NT2/D1 (cell line): ENCODE measurements around the gene CLCF1.

Source experiments
- DNase-seq: peaks from one replicate; pipeline ENCODE4 v3.0.0-alpha.2; 2011; ENCODE audit warnings: low read depth, low spot score
- H3K27me3 ChIP-seq: 2 replicates; pipeline ENCODE4 v1.6.0; 2011; ENCODE audit warnings: mild to moderate bottlenecking; ENCODE audit not compliant: insufficient read length, insufficient read depth
- H3K36me3 ChIP-seq: 2 replicates; pipeline ENCODE4 v1.6.1; 2011; ENCODE audit warnings: mild to moderate bottlenecking, low read length, mixed read lengths; ENCODE audit not compliant: insufficient read depth, insufficient read length
- H3K4me1 ChIP-seq: 2 replicates; pipeline ENCODE4 v1.5.1; 2011; ENCODE audit not compliant: insufficient read depth, insufficient read length
- H3K4me3 ChIP-seq: 2 replicates; pipeline ENCODE4 v1.5.1; 2011; ENCODE audit warnings: low read depth; ENCODE audit not compliant: insufficient read length
- H3K9ac ChIP-seq: 2 replicates; pipeline ENCODE4 v1.6.0; 2011; ENCODE audit warnings: low read depth; ENCODE audit not compliant: insufficient read length
- H3K9me3 ChIP-seq: 2 replicates; pipeline ENCODE4 v1.5.1; 2011; ENCODE audit warnings: mild to moderate bottlenecking, low read length; ENCODE audit not compliant: insufficient read depth
- SUZ12 ChIP-seq: IDR thresholded peaks from 2 replicates; pipeline ENCODE4 v1.6.1; 2011; ENCODE audit not compliant: insufficient read length, insufficient read depth; ENCODE audit errors: extremely low read depth
- YY1 ChIP-seq: IDR thresholded peaks from 2 replicates; pipeline ENCODE4 v1.6.1; 2011; ENCODE audit not compliant: insufficient read length, insufficient read depth
- ZNF274 ChIP-seq: IDR thresholded peaks from 2 replicates; pipeline ENCODE4 v1.6.1; 2011; ENCODE audit warnings: mild to moderate bottlenecking, low read depth, low read length

Gene CLCF1

DNA sequence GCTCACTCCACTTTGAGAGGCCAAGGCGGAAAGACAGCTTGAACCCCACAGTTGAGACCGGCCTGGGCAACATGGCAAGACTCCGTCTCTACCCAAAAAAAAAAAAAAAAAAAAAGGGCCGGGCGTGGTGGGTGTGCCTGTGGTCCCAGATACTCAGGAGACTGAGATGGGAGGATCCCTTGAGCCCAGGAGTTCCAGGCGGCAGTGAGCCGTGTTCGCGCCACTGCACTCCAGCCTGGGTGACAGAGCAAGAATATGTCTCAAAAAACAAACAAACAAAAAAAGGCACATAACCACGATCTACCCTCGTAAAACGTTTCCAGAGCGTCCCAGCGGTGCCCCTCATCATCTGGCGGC, 17.5 kb upstream of the CLCF1 start:
- H3K4me1 ChIP-seq, result peaks cover 24% of the 10 kb centered on the region
- peaks cover 7% of the 10 kb centered on the region for H3K27me3 ChIP-seq
- no peaks in the 10 kb centered on the region for H3K9me3 ChIP-seq
- no peak for TF ChIP-seq YY1
- TF ChIP-seq SUZ12, result no peak
- H3K4me3 ChIP-seq, result peak overlapping the region; percentile 90
- no peak for DNase-seq
- H3K36me3 ChIP-seq, result peaks cover 33% of the 10 kb centered on the region
- peak overlapping the region; percentile 97 for H3K9ac ChIP-seq

DNA sequence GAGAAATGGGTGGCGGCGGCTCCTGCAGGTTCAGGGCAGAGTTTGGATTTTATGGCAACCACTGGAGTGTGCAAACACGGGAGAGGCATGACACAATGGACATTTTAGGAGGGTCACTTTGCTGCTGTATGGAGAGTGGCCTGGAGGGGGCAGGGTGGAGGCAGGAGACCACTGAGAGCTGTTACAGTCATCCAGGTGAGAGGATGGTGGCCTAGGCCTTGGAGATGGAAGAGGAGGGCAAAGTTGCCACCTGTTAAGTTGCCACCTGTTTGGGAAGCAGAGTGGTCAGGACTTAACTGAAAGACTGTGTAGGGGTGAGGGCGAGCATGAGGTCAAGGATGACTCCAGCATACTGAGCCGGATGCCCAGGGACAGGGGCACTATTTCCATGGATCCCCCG, 16.1 kb upstream of the CLCF1 start:
- DNase-seq, result peak; percentile 65
- Histone ChIP-seq H3K36me3 (peaks cover 23% of the 10 kb centered on the region), H3K9me3 (no peaks in the 10 kb centered on the region), H3K9ac (no peak overlapping the region), H3K27me3 (peaks cover 13% of the 10 kb centered on the region), H3K4me1 (peaks cover 31% of the 10 kb centered on the region), H3K4me3 (no peak overlapping the region)
- no peak for TF ChIP-seq SUZ12
- TF ChIP-seq ZNF274, result no peak
- no peak for TF ChIP-seq YY1

DNA sequence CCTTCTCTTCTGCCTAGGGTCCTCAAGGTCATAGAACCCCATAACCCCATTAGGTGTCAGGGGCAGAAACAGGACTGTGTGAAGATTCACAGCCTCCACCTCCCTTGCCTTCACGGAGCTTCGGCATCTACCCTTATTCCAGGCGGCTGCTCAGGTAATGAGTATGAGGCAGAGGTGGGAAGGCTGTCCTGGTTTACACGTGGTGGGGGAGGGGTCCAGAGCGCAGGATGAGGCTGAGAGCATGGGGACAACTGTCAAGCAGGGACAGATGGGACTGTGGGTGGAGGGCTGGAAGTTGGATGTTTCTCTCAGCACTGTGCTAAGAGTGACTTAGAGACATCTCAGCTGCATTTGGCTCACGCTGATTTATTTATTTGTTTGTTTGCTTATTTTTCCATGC, 14.1 kb upstream of the CLCF1 start:
- H3K9me3 ChIP-seq, result no peaks in the 10 kb centered on the region
- peaks cover 5% of the 10 kb centered on the region for H3K36me3 ChIP-seq
- H3K4me1 ChIP-seq, result peaks cover 29% of the 10 kb centered on the region
- DNase-seq, result no peak
- peak overlapping the region; percentile 54 for H3K9ac ChIP-seq
- peaks cover 10% of the 10 kb centered on the region for H3K27me3 ChIP-seq
- TF ChIP-seq SUZ12 (no peak), ZNF274 (no peak), YY1 (no peak)
- no peak overlapping the region for H3K4me3 ChIP-seq

DNA sequence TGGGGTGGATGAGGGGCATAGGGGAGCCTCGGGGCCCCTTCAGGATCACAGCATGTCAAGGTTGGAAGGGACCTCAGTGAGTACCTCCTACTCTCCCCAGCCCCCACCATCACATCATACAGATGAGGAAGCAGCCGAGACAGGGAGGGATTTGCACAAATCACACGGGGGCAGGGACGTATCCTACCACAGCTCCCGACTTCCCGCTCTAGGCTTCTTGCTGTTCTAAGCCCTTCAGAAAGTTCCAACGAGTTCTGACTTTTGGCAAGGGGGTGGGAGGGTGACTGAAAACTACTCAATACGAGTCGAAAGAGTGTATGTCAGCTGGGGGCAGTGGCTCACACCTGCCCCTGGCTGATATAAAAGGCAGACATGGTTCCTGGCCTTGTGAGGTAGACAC, 13.7 kb upstream of the CLCF1 start:
- H3K9me3 ChIP-seq, result no peaks in the 10 kb centered on the region
- no peak for DNase-seq
- TF ChIP-seq SUZ12, result no peak
- peaks cover 29% of the 10 kb centered on the region for H3K4me1 ChIP-seq
- peaks cover 5% of the 10 kb centered on the region for H3K36me3 ChIP-seq
- peak overlapping the region; percentile 54 for H3K9ac ChIP-seq
- H3K4me3 ChIP-seq, result no peak overlapping the region
- H3K27me3 ChIP-seq, result peaks cover 6% of the 10 kb centered on the region

DNA sequence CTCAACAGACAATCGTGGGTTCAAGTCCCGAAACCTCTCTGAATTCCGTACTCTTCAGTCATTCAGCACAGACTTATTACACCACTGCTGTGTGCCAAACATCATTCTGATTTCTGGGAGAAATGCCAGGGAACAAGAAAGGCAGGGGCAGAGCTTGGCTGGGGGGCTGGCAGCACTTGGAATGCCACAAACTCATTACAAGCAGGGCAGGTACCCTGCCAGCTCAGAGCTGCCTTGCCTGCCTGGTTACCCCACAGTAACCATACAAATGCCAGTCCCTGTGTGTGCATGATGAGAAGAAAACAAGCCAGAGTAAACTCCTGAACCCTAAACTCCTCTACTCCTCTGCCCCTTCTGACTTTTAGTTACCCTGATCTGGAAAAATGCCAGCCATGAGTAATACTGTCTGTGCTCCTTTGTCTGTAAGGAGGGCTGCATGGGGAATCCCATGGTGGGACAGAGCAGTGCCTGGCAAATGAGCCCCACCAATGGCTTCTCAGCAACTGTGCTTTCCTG, 11.5 kb upstream of the CLCF1 start:
- peaks cover 29% of the 10 kb centered on the region for H3K4me1 ChIP-seq
- TF ChIP-seq SUZ12 (no peak), YY1 (no peak), ZNF274 (no peak)
- no peak overlapping the region for H3K9ac ChIP-seq
- DNase-seq, result no peak
- peaks cover 4% of the 10 kb centered on the region for H3K36me3 ChIP-seq
- H3K4me3 ChIP-seq, result no peak overlapping the region
- H3K9me3 ChIP-seq, result no peaks in the 10 kb centered on the region
- H3K27me3 ChIP-seq, result peaks cover 6% of the 10 kb centered on the region

DNA sequence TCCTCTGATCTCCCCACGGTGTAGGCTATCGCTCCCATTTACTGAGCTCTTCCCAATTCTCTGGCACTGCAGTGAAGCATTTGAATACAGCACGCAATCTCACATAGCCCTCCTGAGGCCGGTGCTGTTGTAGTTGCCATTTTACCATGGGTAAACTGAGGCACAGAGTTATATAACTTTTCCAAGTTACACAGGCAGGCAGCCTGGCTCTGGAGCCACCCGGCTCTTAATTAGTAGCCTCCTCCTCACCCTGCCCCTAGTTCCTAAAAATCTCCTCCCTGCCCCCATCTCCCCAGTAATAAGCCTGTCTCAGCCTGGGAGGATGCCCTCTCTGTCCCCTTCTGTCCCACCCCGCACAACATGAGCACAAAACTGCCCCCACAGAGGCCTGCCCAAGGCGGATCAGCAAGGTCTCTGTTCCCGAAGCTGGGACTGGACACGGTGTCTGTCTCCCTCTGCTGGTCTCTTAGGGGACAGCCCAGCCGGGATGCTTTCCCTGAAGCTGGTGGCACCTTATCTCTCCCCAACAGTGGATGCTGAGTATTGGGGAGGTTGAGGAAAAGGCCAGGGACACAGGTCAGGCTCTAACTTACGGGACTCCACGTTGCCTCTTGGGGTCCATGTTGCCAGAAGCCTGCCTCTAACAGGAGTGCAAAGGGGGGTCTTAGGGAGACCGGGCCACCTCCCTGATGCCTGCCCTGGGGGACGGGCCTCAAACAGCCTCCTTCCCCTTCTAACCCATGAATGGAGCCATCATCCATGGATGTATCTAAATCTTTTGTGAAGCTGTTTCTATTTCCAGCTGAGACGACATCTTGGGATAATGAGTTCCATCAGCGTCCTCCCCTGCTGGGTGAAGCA, 9.1 kb upstream of the CLCF1 start:
- peak; percentile 74 for DNase-seq
- Histone ChIP-seq H3K27me3 (peaks cover 7% of the 10 kb centered on the region), H3K4me3 (no peak overlapping the region), H3K9me3 (no peaks in the 10 kb centered on the region), H3K9ac (peak overlapping the region; percentile 51), H3K36me3 (no peaks in the 10 kb centered on the region), H3K4me1 (peaks cover 38% of the 10 kb centered on the region)
- TF ChIP-seq ZNF274, result no peak
- TF ChIP-seq SUZ12, result no peak
- no peak for TF ChIP-seq YY1

DNA sequence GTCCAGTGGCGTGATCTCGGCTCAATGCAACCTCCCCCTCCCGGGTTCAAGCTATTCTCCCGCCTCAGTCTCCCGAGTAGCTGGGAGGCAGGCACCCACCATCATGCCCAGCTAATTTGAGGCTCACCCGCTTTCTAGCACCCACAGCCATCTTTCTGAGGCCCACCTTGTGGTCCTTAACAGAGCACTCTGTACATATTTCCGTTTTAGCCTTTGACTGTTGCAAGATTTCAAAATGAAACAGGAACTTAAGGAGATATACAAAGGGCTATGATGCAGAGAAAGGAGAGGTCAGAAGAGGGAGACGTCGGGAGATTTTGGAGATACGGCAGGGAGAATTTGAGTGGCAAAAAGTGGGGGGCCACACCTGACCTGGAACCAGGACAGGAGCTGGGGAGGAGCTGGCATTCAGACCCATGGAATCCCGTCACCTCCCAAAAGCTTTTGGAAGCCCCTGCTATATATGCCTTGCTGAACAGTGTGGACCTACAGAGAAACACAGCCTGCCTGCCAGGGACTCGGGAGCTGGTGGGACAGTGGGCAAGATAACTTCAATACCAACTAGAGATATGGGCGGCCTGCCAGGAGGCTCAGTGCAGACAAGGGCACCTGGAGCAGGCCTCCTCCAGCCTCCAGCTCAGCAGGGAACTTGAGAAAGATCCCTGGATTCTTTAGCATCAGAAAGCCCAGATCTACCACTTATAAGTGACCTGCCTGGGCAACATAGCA, 8.0 kb upstream of the CLCF1 start:
- TF ChIP-seq YY1 (no peak), SUZ12 (no peak), ZNF274 (no peak)
- H3K4me1 ChIP-seq, result peaks cover 35% of the 10 kb centered on the region
- no peaks in the 10 kb centered on the region for H3K36me3 ChIP-seq
- no peak overlapping the region for H3K9ac ChIP-seq
- H3K9me3 ChIP-seq, result no peaks in the 10 kb centered on the region
- DNase-seq, result no peak
- H3K4me3 ChIP-seq, result no peak overlapping the region
- peaks cover 18% of the 10 kb centered on the region for H3K27me3 ChIP-seq
